HG03378 (cell line): ENCODE results near the gene TENM4.
A peak's percentile ranks its signal among the peaks of the same experiment; 100 is the strongest.

Experiments used
- ATAC-seq: cut with Tn5 transposase; IDR thresholded peaks from one replicate; pipeline ENCODE4 v1.9.1; 2021; ENCODE audit warnings: mild to moderate bottlenecking, moderate library complexity; ENCODE audit not compliant: unreplicated experiment

TENM4 gene

GRCh38 chr11:79151396-79151795 is 289.4 kb downstream of the TENM4 start:
- ATAC-seq, result no peak

GRCh38 chr11:79150966-79151365 is 289.9 kb downstream of the TENM4 start:
- ATAC-seq, result no peak

GRCh38 chr11:79150320-79150719 is 290.5 kb downstream of the TENM4 start:
- ATAC-seq, result no peak

GRCh38 chr11:79147731-79148130 is 293.1 kb downstream of the TENM4 start:
- ATAC-seq, result no peak

GRCh38 chr11:79147011-79147410 is 293.8 kb downstream of the TENM4 start:
- no peak for ATAC-seq

- ATAC-seq, result no peak
These were observed 300.9 kb downstream of the TENM4 start for GRCh38 chr11:79139900-79140299.

GRCh38 chr11:79129702-79130101 is 311.1 kb downstream of the TENM4 start:
- no peak for ATAC-seq

- ATAC-seq, result no peak
These were observed 312.5 kb downstream of the TENM4 start for GRCh38 chr11:79128291-79128690.

GRCh38 chr11:79122759-79123158 is 318.1 kb downstream of the TENM4 start:
- no peak for ATAC-seq

- no peak for ATAC-seq
These were observed 319.5 kb downstream of the TENM4 start for GRCh38 chr11:79121351-79121750.

GRCh38 chr11:79119491-79120284 is 321.1 kb downstream of the TENM4 start:
- no peak for ATAC-seq

GRCh38 chr11:79117488-79117887 is 323.3 kb downstream of the TENM4 start:
- ATAC-seq, result no peak

GRCh38 chr11:79116600-79116999 is 324.2 kb downstream of the TENM4 start:
- no peak for ATAC-seq

GRCh38 chr11:79113054-79113690 is 327.7 kb downstream of the TENM4 start:
- no peak for ATAC-seq

- ATAC-seq, result no peak
These were observed 330.0 kb downstream of the TENM4 start for GRCh38 chr11:79110796-79111195.

- ATAC-seq, result no peak
These were observed 330.5 kb downstream of the TENM4 start for GRCh38 chr11:79110321-79110720.

GRCh38 chr11:79108851-79109250 is 332.0 kb downstream of the TENM4 start:
- no peak for ATAC-seq

- no peak for ATAC-seq
These were observed 338.0 kb downstream of the TENM4 start for GRCh38 chr11:79102840-79103239.

GRCh38 chr11:79101656-79102055 is 339.2 kb downstream of the TENM4 start:
- no peak for ATAC-seq

- ATAC-seq, result peak; percentile 81
These were observed 340.5 kb downstream of the TENM4 start for GRCh38 chr11:79100093-79100910.

- ATAC-seq, result no peak
These were observed 342.7 kb downstream of the TENM4 start for GRCh38 chr11:79098146-79098545.
